Body of pancreas (tissue), 4 donors: ENCODE measurements around the gene UBAP1. TPM values are rescaled to one million over a fixed set of nuclear protein-coding genes. Genes with fewer than 3 reads are reported as not detected.
"Not testable (repeated sequence)": the region's sequence is repeated elsewhere in the genome, so short reads cannot be mapped to it uniquely, and the experiment has no call there.

Experiments
- ATAC-seq: fragments of 150-250 bp; one replicate; pipeline ENCODE4 v1.9.1; 2016
- DNase-seq, 4 donors: peaks; one replicate each; pipeline ENCODE4 v3.0.0-alpha.2; 2019
- H3K27ac ChIP-seq, 4 donors: fragments of 200-600 bp; sonication (generic); 1 replicate in 3 of 4; 2 replicates in 1 of 4; pipeline versions ENCODE4 v1.5.1 to v1.6.1; 2016 to 2019; ENCODE audit warnings: mild to moderate bottlenecking in 1 of 4, mixed read lengths in 1 of 4, moderate library complexity in 1 of 4
- H3K27me3 ChIP-seq, 2 donors: fragments of 200-600 bp; sonication (generic); one replicate each; pipeline ENCODE4 v1.6.0; 2016; ENCODE audit warnings: mild to moderate bottlenecking in 1 of 2
- H3K36me3 ChIP-seq, 2 donors: fragments of 200-600 bp; sonication (generic); replicated peaks in 1 of 2; 2 replicates each; pipeline ENCODE4 v1.5.1; 2016; ENCODE audit warnings: low read depth in 2 of 2; ENCODE audit not compliant: insufficient read depth in 1 of 2
- H3K4me1 ChIP-seq: fragments of 200-600 bp; sonication (generic); one replicate; pipeline ENCODE4 v1.6.0; 2016
- H3K4me3 ChIP-seq, 2 donors: fragments of 200-600 bp; sonication (generic); 1 replicate in 1 of 2; 2 replicates in 1 of 2; pipeline ENCODE4 v1.5.1; 2016 to 2019
- H3K9me3 ChIP-seq, 3 donors: fragments of 200-600 bp; sonication (generic); 1 replicate in 2 of 3; 2 replicates in 1 of 3; pipeline ENCODE4 v1.5.1; 2016
- CTCF ChIP-seq, 7 experiments: fragments of 450-650 bp in 4 of 7; fragments of 200-600 bp in 3 of 7; sonication (generic) in 3 of 7; IDR thresholded peaks; one replicate each; pipeline ENCODE4 v1.5.1; 2016 to 2019; ENCODE audit warnings: antibody characterized with exemption in 7 of 7
- POLR2A ChIP-seq, 3 donors: fragments of 450-650 bp; IDR thresholded peaks; one replicate each; pipeline ENCODE4 v1.6.1; 2016; ENCODE audit warnings: antibody characterized with exemption in 3 of 3, mild to moderate bottlenecking in 2 of 3
- WGBS, 2 donors: methylation state at CpG; one replicate each; pipeline ENCODE4 v1.1.5; 2017; 5-methylcytosine and 5-hydroxymethylcytosine counted together
- intact Hi-C: fragments of 100-400 bp; cut with DNase I; formaldehyde crosslinking; loops from one replicate; pipeline ENCODE4 v1.15.1; 2023
- total RNA-seq, 2 donors: library from RNA; depleted of rRNA; stranded (reverse); fragments of >200 nt; gene quantifications; one replicate each; pipeline ENCODE4 v1.1.0, GENCODE V29; 2016

UBAP1 gene
- total RNA-seq, 2 donors from 2014 or later = 18.9 to 19.1 TPM

DNA sequence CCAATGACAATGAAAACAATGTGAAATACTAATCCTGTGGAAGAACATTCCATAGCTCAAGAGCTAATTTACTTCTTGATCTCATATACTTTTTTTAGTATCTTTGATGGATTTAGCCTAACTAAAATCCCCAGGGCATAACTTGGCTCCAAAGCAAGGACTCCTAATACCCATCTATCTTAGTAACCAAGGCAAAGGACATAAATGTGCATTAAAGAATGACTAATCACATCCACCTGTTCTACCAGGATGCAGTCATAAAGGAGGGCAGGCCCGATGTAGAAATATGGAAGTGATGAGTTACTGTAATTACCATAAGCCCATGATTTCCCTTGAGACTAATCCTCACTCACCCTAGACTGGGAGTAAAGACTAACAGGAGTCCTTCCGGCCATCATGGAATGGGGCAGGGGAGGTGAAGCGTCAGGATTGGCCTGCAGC, 93.3 kb downstream of the UBAP1 start:
- no peak for ATAC-seq
- H3K27ac ChIP-seq = no peak overlapping the region

DNA sequence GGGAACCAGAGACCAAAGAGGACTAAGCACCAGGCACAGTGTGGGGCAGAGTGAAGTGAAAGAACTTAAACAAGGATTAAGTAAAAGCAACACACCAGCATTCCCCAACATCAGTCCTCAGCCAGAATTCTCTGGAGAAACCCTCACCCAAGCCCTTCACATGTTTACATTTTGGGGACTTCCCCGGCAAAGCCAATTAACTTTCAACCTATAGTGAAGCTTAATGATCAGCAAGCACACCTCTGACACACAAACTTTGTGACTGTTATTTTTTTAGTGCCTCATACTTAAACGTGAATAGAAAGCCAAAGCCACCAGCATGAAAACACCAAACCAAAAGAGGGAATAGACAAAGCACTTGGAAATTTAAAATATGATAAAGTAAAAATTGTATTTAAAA, 94.7 kb downstream of the UBAP1 start:
- intact Hi-C loops, H3K4me3 ChIP-seq, H3K27ac ChIP-seq, ATAC-seq, H3K4me1 ChIP-seq, H3K36me3 ChIP-seq, H3K9me3 ChIP-seq, H3K27me3 ChIP-seq, DNase-seq: not testable (repeated sequence)
- WGBS, 2 donors = no CpG with 5 or more reads among the region's 2 CpGs

More for the DNA sequence above, 93.3 kb downstream of the UBAP1 start:
- Histone ChIP-seq H3K27me3 (no peaks in the 10 kb centered on the region), H3K36me3 (no peaks in the 10 kb centered on the region), H3K4me3 (no peak overlapping the region), H3K9me3 (no peaks in the 10 kb centered on the region), H3K4me1 (no peaks in the 10 kb centered on the region)
- intact Hi-C loops = no loop called here
- DNase-seq = no peak
- TF ChIP-seq CTCF (IDR thresholded peaks at IDR 0.05) (no peak), POLR2A (IDR thresholded peaks at IDR 0.05) (no peak)
- WGBS, 2 donors = 55 to 66% methylated on average over 3 of the region's 3 CpGs

DNA sequence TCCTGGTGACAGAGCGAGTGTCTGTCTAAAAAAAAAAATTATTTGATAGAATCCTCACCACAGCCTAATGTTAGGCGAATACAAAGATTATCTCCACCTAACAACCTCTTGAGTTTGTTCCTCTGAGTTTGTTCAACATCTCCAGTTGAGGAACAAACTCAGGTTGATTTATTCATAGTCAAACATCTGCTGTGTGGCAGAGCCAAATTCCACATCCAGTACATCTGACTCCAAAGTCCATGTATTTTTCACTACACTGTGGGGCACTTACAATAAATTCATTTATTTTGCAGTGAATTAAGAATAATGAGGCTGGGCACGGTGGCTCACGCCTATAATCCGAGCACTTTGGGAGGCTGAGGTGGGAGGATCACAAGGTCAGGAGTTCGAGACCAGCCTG, 97.0 kb downstream of the UBAP1 start:
- Histone ChIP-seq H3K4me3 (no peak overlapping the region), H3K36me3 (no peaks in the 10 kb centered on the region), H3K4me1 (no peaks in the 10 kb centered on the region), H3K9me3 (no peaks in the 10 kb centered on the region), H3K27ac (no peak overlapping the region), H3K27me3 (no peaks in the 10 kb centered on the region)
- DNase-seq (no peak), ATAC-seq (no peak)
- WGBS, 2 donors = 91 to 93% methylated on average over 6 of the region's 6 CpGs
- TF ChIP-seq CTCF (IDR thresholded peaks at IDR 0.05) = no peak
- TF ChIP-seq POLR2A (IDR thresholded peaks at IDR 0.05) = no peak
- intact Hi-C loops = no loop called here

DNA sequence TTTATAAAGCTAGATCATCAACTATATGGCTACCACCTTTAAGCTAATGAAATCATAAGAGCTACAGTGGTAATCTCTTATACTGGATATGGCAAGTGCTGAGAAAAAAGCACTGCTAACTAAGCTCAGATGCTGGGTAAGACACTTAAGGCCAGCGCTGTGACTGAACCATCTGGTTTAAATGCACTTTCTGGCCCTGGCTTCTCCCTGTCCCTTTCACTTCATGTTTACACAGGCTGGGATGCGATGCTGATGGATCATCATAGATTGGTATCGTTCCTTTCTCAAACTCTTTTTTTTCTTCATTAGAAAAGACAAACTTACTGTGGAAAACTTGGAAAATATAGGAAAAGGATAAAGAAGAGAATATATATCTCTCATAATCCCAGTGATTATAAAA, 97.9 kb downstream of the UBAP1 start:
- ATAC-seq (no peak), DNase-seq (no peak)
- H3K4me3 ChIP-seq = no peak overlapping the region
- intact Hi-C loops = no loop called here
- no peak for TF ChIP-seq POLR2A (IDR thresholded peaks at IDR 0.05)
- no peak for TF ChIP-seq CTCF (IDR thresholded peaks at IDR 0.05)
- H3K27me3 ChIP-seq = no peaks in the 10 kb centered on the region
- H3K9me3 ChIP-seq = no peaks in the 10 kb centered on the region
- H3K4me1 ChIP-seq = no peaks in the 10 kb centered on the region
- no peaks in the 10 kb centered on the region for H3K36me3 ChIP-seq
- H3K27ac ChIP-seq = no peak overlapping the region
- WGBS, 2 donors = 74 to 86% methylated on average over 3 of the region's 3 CpGs

DNA sequence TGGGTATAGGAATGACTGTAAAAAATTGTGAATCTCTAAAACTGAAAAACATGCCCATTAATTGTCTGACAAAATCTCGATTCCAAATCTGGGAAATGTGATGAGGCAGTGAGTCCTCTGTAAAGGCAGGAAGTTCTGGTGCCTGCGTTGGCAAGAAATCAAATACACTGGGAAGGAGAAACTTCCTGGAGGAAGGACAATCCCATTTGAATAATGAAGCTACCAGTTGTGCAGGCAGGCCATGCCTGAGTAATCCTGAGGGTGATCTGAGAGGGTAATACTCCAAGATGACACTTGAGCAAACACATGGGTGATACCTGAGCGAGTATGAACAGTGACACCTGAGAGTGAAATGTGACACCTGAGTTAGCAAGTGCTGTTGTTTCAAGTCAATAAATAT, 100.6 kb downstream of the UBAP1 start:
- intact Hi-C loops = no loop called here
- DNase-seq (no peak), ATAC-seq (no peak)
- no peaks in the 10 kb centered on the region for H3K4me1 ChIP-seq
- H3K27me3 ChIP-seq = no peaks in the 10 kb centered on the region
- no peaks in the 10 kb centered on the region for H3K36me3 ChIP-seq
- no peaks in the 10 kb centered on the region for H3K9me3 ChIP-seq
- WGBS, 2 donors = 80 to 81% methylated on average over 3 of the region's 3 CpGs
- TF ChIP-seq CTCF (IDR thresholded peaks at IDR 0.05) = no peak
- TF ChIP-seq POLR2A (IDR thresholded peaks at IDR 0.05) = no peak
- H3K4me3 ChIP-seq = no peak overlapping the region
- no peak overlapping the region for H3K27ac ChIP-seq
